HG03432 (cell line): ENCODE measurements around the gene MRPL51.
A peak's percentile ranks its signal among the peaks of the same experiment; 100 is the strongest.
"Not testable (repeated sequence)": the region's sequence is repeated elsewhere in the genome, so short reads cannot be mapped to it uniquely, and the experiment has no call there.

Source experiments
- ATAC-seq: cut with Tn5 transposase; IDR thresholded peaks from one replicate; pipeline ENCODE4 v1.9.1; 2021; ENCODE audit warnings: mild to moderate bottlenecking, moderate library complexity; ENCODE audit not compliant: unreplicated experiment

Gene MRPL51

DNA sequence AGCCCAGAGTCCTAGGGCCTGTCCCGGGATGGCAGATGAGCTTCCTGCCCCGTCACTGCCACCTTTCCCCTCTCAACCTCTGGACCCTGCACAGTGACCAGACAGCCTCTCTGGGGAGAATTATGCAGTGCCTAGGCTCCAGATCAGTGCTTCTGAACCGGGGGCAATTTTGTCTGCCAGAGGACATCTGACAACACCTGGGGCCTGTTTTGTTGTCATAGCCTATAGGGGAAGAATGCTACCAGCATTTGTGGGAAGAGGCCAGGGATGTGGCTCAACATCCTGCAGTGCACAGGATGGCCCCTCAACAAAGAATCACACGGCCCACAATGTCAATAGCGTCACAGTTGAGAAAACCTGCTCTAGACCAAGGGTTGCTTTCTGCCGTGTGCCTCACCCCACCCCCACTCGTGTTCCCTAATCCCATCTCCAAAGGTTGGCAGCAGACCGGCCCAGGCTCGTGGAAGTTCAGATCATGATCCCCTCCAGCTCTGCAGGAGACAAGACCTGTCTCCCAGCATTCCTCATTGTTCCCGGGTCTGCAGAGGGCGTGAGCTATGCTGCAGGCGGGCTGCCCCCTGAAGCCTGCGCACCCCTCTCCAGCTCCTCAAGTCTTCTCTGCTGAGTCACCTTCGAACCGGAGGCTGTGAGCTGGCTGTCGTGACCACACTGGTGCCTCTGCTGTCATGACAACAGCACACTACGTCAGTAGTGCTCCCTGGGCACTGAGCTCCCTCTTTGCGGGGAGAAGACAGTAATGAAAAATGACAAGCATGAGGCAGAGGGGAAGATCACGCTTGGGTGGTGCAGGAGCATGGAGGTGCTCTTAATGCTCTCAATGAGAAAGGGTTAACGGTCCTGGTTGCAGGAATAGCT lies 39.2 kb upstream of the MRPL51 start:
- ATAC-seq, result peak; percentile 19

DNA sequence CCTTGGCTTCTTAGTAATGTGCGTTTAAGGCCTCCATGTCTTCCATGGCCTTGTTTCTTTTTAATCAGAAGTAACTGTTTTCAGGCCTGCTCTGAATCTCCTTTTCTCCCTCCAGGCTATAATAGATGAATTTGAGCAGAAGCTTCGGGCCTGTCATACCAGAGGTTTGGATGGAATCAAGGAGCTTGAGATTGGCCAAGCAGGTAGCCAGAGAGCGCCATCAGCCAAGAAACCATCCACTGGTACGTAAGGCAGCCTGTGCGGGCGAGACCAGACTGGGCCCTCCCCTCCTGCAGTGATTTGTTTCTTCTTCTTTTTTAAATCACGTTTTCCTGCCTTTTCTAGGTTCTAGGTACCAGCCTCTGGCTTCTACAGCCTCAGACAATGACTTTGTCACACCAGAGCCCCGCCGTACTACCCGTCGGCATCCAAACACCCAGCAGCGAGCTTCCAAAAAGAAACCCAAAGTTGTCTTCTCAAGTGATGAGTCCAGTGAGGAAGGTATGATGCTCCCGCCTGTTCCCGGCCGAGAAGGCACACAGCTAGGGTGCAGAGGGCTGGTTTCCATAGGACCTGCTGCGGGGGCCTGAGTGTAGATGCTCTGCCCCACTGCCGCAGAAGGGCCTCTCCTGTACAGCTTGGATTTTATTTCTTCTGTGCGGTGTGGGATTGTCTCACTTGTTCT lies 37.7 kb upstream of the MRPL51 start:
- ATAC-seq, result no peak

DNA sequence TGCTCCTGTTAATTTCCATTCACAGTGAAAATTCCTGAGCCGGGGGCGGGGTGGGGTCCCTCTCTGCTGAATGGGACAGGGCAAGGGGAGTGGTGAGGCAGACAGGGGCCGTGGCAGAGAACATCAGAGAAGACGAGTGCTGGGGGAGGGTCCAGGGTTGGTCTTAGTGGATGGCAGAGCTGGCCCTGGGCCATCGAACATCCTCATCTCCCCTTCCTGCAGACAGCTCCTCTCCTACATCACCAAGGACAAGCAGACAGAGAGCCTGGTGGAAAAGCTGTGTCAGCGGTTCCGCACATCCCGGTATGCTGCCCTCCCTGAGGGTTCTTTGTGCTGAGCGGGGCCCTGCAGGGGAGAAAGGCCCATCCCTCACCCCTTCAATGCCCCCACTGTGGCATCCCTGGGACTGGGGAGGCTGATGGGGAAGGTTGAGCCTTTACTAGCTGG lies 36.3 kb upstream of the MRPL51 start:
- ATAC-seq, result no peak

DNA sequence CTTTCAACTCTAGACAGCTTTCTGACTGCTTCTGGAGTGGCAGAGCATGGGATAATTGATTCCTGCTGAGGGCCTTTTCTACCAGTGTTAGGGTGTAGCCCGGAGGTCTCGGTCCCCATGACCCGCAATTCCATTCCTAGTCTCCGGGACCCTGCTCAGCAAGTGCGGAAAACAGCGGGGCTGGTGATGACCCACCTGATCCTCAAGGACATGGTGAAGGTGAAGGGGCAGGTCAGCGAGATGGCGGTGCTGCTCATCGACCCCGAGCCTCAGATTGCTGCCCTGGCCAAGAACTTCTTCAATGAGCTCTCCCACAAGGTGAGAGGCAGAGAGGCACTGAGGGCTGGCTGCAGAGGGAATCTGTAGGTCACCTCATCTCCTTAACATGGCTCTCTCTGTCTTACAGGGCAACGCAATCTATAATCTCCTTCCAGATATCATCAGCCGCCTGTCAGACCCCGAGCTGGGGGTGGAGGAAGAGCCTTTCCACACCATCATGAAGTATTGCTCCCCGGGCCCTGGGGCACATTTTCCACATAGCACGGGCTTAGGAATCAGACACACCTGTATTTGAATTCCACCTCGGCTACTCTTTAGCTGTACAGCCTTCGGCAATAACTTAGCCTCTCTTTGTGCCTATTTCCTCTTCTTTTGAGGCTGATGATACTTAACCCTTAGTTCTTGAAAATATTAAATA lies 35.6 kb upstream of the MRPL51 start:
- ATAC-seq, result no peak

DNA sequence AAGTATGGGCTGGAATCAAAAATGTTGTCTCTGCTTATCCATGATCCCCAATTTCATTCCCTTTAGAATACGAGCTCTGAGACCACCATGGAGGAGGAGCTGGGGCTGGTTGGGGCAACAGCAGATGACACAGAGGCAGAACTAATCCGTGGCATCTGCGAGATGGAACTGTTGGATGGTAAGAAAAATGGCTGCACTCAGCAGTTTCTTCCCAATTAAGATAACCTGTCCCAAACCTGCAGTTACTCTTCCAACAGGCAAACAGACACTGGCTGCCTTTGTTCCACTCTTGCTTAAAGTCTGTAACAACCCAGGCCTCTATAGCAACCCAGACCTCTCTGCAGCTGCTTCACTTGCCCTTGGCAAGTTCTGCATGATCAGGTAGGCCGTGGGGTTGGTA lies 34.6 kb upstream of the MRPL51 start:
- ATAC-seq, result no peak

DNA sequence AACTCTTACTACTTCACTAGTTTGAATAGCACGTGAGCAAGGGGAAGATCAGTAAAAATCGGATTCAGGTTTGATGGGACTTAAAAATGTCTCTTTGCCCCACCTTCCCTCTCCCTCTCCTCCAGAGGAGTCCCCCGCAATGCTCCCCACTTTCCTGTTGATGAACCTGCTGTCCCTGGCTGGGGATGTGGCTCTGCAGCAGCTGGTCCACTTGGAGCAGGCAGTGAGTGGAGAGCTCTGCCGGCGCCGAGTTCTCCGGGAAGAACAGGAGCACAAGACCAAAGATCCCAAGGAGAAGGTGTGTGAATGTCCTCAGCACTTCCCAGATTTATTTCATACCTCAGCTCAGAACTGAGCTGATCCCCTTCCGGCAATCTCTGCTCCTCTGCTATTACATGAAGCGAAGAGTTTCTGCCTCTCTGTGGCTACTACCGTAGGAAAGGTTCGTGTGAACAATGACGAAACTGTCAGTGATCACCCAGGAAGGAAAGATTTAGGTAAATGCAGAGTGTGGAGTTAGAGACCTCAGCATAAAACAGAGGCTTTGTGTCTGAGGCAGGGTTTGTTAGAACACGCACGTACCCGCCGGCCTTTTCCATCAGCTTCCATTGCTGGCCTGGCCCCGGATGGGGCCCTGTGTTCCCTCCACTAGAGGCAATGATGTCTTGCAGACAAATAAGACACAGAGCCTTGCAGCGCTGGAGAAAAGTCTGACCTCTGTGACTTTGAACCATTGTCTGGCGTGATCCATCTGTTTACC lies 33.9 kb upstream of the MRPL51 start:
- no peak for ATAC-seq

DNA sequence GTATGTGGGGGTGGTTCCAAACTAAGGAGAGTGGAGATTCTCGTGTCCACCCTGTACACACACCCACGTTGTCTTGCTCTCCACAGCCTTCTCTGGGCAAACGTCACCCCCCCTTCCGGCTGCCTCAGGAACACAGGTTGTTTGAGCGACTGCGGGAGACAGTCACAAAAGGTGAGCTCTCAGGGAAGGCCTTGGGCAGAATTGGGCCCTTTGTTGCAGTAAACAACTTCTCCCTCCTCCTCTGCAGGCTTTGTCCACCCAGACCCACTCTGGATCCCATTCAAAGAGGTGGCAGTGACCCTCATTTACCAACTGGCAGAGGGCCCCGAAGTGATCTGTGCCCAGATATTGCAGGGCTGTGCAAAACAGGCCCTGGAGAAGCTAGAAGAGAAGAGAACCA lies 33.1 kb upstream of the MRPL51 start:
- ATAC-seq, result no peak

DNA sequence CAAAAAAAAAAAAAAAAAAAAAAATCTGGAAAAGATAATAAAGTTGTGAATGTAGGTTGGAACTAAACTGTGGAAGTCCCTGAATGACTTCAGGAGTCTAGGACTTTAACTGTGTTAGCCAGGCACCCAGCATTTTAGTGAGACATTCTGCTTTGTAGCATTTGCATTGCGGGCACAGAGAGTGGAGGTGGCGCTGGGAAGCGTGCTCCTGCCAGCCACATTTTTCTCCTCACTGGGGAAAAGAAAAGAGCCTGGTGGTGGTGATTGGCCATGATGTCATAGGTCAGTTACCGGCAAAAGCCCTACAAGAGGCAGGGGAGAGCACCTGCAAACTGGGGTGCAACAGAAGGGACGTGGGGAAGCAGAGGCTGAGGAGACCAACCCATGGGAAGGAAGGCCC lies 31.6 kb upstream of the MRPL51 start:
- ATAC-seq, result no peak

DNA sequence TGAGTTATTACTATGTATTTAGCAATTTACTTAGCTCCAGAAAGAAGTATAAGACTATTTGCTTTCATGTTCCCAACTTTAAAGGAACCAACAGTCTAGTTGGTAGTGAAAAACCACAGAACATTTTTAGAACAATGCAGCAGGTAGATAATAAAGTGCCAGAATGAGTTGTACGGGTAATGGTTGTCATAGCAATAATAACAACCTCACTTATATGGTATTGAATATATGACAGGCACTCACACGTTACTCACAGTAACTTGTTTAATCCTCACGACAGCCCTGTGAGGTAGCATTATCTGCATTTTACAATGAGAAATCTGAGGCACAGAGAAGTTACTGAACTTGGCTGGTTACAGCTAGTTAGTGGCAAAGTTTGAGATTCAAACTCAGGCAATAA lies 30.6 kb upstream of the MRPL51 start:
- no peak for ATAC-seq

DNA sequence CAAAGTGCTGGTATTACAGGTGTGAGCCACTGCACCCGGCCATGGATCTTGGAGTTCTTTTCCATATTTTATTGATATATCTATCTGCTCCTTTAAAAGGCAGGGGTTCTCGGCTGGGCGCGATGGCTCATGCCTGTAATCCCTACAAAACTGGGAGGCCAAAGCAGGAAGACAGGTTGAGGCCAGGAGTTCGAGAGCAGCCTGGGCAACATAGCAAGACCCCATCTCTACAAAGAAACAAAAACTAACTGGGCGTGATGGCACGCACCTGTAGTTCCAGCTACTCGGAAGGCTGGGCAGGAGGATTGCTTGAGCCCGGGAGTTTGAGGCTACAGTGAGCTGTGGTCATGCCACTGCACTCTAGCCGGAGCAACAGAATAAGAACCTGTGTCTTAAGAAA lies 29.1 kb upstream of the MRPL51 start:
- no peak for ATAC-seq

DNA sequence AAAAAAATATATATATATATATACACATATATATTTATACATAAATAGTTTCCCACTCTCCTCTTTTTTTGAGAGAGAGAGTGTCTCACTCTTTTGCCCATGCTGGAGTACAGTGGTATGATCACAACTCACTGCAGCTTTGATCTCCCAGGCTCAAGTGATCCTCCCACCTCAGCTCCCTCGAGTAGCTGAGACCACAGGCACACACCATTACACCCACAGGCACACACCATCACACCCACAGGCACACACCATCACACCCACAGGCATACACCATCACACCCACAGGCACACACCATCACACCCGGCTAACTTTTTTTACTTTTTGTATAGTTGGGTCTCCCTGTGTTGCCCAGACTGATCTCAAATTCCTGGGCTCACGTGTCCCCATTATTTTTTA lies 27.1 kb upstream of the MRPL51 start:
- ATAC-seq, result no peak

DNA sequence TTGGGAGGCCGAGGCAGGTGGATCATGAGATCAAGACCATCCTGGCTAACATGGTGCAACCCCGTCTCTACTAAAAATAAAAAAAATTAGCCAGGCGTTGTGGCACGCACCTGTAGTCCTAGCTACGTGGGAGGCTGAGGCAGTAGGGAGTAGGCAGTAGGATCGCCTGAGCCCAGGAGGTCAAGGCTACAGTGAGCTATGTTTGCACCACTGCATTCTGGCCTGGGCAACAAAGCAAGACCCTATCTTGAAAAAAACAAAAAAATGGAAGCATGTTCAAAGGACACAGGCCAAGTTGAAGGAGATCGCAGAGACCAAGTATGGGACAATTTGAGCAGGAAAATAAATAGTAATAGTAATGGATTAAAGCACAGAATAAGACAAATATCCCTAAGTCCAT lies 15.0 kb upstream of the MRPL51 start:
- ATAC-seq, result no peak

DNA sequence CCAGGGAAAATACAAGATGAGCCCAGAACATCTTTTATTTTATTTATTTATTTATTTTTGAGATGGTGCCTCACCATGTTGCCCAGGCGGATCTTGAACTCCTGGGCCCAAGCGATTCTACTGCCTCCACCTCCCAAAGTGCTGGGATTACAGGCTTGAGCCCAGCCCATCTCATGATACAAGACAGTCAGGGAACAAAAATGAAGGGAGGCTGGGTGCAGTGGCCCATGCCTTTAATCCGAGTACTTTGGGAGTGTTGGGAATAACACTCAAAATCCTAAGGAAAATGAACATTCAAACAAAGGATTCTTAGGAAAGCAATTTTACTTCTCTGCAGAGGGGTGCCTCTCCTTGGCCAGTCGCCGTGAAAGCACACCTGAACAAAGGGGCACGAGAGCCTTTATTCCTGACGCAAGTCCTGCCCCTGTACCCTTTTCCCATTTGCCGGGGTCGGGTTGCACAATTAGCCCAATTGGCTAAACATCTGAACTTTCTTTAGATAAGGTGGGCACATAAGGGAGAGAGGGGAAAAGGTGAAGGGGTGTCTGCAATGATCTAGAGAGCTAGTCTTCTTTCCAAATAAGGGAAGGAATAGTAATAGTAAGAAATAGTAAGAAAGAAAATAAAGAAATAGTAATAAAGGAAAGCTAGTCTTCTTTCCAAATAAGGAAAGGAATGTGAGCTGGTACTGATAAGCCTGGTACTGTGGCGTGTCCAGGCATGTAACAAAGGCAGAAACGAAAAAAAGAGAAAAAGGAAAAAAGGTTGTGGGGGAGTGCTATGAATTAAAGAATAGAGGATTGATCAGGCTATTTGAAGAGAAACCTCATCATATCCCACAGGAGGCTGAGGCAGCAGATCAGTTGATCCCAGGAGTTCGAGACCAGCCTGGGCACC lies 14.3 kb upstream of the MRPL51 start:
- ATAC-seq, result no peak

DNA sequence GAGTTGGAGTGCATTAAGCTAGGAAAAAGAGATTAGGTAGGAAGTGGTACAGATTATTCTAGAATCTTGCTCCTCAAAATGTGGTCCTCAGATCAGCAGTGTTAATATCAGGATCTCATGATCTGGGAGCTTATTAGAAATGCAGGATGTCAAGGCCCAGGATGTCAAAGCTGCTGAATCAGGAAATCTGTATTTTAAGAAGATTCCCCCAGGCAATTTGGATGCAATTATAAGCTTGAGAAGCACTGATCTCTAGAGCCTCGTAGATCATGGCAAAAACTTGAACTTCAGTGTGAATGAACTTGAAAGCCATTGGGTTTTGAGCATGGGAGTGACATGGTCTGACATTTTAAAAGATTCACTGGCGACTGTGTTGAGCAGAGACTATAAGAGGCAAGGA lies 7.4 kb upstream of the MRPL51 start:
- no peak for ATAC-seq

DNA sequence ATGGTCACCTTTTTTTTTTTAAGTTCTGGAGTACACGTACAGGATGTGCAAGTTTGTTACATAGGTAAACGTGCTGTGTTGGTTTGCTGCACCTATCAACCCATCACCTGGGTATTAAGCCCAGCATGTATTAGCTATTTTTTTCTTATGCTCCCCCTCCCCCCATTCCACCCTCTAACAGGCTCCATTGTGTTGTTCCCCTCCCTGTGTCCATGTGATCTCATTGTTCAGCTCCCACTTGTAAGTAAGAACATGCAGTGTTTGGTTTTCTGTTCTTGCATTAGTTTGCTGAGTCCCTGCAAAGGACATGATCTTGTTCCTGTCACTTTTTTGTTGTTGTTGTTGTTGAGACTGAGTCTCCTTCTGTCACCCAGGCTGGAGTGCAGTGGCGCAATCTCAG lies 4.2 kb upstream of the MRPL51 start:
- ATAC-seq, result not testable (repeated sequence)

DNA sequence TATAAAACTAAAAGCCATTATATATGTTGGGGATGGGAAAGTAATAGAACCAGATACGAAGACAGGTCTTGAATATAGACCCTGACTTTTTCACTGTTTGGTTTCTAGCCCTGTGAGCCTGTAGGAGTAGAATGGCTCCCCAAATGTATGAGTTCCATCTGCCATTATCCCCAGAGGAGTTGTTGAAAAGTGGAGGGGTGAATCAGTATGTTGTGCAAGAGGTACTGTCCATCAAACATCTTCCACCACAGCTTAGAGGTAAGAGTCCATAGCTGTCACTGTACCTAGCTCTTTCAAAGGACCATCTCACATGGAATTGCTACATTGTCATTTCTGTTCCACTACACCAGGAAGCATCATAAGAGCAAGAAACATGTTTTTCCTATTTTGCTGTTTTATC lies 1.9 kb upstream of the MRPL51 start:
- no peak for ATAC-seq

DNA sequence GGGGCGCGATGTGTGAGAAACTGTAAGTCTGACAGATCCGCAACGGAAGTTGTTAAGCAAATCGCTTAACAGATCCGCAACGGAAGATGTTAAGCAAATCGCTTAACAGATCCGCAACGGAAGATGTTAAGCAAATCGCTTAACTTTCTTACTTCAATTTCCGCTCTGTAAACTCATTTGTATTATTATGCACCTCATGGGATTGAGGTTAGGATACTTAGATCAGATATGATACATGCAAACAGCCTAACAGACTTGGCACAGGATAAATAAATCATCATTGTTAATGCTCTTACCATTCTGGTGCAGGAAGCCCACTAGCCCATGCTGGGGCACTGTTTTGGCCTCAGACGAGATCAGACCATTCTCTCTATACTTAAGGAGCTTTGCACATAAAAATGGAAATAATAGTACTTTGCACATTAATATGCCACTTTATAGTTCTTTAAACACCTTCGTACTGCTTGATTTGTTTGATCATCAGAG lies 1.2 kb upstream of the MRPL51 start:
- ATAC-seq, result no peak

DNA sequence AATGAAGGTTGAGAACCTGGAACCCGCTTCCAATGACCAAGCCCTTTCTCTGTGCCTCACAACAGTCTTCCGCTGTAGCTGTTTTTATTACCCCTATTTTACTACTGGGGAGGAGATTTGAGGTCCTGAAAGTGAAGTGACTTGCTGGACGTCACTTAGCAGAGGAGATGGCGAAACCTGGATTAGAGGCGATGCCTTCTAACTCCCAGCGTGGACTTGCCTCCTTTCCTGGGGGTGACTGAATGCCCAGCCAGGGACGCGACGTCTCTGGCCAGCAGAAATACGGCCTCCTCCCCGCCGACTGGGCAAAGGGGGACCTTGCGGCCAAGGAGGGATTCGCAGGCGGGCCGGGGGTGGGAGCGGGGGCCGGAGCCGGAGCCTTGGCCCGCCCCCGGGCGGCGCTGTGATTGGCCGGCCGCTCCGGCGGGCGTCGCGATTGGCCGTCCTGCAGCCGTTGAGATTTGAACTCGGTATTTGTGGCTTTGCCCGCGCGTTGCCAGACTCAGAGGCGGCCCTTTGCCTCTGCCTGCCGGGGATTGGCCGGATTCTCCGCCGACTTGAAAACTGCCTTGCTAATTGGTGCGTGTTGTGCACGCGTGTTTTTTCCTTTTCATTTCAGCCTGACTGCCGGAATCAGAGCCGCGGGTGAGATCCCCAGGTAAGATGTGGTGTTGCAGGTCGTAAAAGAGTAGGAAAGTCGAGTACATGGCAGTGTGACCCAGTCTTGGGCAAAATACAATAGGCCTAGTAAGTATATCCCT lies 615 bp upstream of the MRPL51 start, which contains the start of gene NCAPD2:
TSS of gene NCAPD2 (plus strand) at position 606 of the 761 bp plus-strand sequence. CDS start 997 bp downstream, outside the sequence.
- ATAC-seq, result peak; percentile 86

DNA sequence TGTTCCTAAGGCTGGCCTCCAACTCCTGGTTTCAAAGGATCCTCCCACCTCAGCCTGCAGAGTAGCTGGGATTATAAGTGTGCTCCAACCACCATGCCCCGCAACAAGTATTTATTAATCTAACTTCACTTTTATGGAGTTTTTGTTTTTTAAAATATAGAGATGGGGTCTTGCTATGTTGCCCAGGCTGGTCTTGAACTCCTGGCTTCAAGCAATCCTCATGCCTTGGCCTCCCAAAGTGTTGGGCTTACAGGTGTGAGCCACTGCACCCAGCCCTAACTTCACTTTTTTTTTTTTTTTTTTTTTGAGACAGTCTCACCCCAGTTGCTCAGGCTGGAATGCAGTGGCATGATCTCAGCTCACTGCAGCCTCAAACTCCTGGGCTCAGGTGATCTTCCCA lies 2.4 kb downstream of the MRPL51 start:
- ATAC-seq, result not testable (repeated sequence)
